DMS114 treated with DMSO at 0.1 percent for 48 hours (cell line): Measurements from ENCODE around the gene TCF4.

Experiments used
- DNase-seq: peaks from one replicate; lab custom pipeline; 2025; ENCODE audit not compliant: unreplicated experiment; lab: John Stamatoyannopoulos, UW

TCF4 gene

DNA sequence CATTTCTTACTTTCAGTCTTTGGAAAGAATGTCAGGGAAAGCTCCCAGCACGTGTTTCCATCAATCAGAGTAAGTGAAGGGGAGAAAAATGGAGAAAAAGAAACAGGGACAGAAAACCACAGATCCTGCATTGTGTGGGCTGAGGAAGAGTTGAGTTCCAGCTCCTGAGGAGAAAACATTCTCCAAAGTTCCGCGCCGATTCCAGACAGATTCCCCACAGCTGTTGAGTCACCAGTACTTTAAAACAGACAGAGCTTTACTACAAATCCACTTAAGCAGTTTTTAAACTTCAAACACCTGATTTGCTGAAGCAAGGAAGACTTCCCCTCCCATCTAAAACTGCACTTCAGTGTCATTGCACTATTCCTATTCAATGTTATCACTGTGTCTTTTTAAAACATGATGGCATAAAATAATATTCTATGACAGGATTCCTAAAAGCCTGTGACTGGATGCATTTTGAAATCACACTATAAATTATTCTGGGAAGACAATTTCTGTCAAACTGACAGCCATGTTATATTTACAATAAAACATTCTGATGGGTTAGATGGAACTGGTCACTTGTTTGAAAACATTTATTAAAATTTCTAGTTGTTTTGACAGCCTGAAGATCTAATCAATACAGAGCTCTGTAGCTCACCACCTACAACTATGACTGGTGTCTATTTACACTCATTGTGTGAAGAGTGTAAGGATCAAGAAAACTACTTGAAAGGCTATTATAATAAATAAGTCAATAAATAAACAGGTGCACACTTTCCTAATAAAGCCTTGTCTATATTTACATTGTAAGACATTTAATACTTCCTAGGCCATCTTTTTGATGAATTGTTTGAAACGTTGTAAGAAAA is 40.9 kb downstream of the TCF4 start:
- no peak for DNase-seq

DNA sequence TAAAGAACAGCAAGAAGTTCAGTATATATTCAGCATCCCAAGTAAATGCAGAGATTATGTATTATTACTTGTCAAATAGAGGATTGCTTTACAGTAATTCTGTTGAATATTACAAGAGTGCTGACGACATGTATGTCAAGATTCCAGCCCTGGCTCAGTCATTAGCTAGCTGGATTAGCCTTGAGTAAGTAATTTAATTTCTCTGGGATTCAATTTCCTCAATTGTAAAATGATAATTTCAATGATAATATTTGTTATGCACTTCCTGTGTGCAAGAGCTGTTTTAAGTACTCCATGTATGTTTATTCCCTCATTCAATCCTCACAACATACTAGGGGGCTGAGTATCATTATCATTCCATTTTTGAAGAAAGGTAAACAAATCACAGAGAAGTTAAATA is 44.0 kb downstream of the TCF4 start:
- no peak for DNase-seq

GRCh38 chr18:55543130-55543704 is 44.8 kb downstream of the TCF4 start:
- no peak for DNase-seq

DNA sequence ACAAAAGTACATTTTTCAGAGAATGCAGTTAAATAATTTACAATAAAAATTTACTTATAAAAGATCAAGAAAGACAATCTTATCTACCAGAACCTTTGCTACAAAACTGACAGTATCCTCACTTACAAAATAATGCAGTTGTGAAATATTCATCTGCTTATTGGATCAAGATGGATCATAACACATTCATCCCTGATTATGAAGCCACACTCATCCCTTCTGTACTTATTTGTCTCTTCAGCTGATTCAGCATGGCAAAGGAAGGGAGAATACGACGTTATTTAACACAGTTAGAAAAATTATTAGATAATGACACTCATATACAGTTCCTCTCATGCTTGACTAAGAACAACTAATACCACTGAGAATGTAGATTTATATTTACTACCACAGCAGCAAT is 46.4 kb downstream of the TCF4 start:
- no peak for DNase-seq

DNA sequence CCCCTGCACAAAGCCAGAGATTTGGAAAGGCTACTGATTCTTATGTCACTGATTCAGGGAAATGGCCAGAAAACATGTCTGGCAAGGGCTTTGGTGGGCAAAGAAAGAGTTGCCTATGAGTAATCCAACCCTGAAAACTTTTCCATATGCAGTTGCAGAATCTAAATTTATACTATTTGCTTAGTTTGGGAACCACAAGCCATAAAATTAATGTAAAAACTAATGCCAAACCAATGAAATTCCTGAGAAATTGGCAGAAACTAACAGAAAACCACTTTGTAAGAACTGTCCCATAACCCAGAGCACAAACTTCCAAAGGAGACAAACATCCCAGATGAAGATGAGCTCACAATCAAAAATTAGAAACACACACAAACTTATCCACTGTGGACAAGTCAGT is 48.8 kb downstream of the TCF4 start:
- no peak for DNase-seq

- DNase-seq = no peak
These were observed 53.0 kb downstream of the TCF4 start for GRCh38 chr18:55534996-55535395.

GRCh38 chr18:55534547-55534946 is 53.4 kb downstream of the TCF4 start:
- DNase-seq = no peak

- no peak for DNase-seq
These were observed 57.8 kb downstream of the TCF4 start for GRCh38 chr18:55530166-55530565.

GRCh38 chr18:55529581-55529980 is 58.4 kb downstream of the TCF4 start:
- no peak for DNase-seq

DNA sequence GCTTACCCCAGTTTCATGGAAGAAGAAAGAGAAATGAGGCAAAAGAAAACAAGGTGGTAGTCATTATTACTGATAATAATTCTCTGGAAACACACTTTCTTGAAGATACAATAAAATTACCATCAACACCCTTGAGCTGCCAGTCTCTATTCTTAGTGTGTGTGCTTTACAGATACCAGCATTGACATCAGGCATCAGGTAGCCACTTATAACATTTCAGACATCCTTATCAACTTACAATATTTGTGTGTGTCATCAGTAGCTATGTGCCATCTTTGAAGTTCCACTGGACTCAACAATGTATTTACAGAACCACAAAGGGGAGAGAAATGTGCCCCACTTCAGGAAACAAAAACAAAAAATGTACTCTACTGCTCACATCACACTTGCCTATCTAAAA is 62.1 kb downstream of the TCF4 start:
- DNase-seq = no peak

DNA sequence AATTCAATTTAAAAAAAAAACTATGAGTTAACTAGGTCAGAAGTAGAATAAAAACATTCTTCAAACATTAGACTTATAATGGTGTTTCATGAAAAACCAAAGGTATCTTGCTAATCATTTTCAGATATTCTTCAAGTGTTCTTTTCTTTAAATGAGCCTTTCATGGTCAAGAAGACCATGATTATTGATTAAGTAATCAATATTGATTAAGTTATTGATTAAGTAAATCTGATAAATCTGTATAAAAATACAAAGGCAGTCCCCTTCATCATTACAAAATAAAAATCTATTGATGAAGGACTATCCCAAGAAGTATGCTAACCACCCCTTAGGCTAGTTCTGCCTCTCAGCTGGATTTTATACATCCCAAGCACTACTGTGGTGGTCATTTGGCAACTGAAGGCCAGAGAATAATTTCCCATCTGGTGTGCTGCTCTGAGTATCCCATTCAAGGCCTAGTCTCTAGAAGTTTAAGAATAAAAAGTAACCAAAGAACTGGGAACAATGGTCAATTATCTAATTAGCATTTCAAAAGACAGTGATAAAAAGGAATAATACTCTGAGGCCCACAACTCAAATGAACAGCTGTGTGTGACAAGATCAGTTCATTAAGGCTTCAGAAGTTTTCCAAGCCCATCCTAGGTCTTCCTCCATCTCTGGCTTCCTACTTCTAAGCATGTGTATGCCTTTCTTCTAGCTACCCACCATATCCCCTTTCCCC is 63.5 kb downstream of the TCF4 start:
- no peak for DNase-seq

- no peak for DNase-seq
These were observed 65.0 kb downstream of the TCF4 start for GRCh38 chr18:55523001-55523400.

GRCh38 chr18:55522011-55522410 is 66.0 kb downstream of the TCF4 start:
- DNase-seq = no peak

DNA sequence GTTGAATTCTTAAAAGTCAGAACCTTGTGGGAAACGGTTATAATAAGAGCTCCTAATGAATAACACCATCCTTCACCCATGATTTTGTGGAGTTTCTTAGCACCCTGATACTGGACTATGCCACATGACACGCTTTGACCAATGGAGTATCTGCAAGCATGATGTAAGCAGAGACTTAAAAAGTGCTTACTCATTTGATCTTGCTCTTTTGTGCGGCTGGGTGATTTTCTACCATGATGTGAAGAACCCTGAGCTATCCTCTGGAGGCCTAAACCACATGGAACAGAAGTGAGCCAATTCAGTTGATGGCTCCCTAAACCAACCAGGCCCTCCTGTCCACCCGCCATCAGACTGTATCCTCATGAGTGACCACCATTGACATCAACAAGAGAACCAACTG is 70.9 kb downstream of the TCF4 start:
- no peak for DNase-seq

- no peak for DNase-seq
These were observed 71.9 kb downstream of the TCF4 start for GRCh38 chr18:55515941-55516710.

DNA sequence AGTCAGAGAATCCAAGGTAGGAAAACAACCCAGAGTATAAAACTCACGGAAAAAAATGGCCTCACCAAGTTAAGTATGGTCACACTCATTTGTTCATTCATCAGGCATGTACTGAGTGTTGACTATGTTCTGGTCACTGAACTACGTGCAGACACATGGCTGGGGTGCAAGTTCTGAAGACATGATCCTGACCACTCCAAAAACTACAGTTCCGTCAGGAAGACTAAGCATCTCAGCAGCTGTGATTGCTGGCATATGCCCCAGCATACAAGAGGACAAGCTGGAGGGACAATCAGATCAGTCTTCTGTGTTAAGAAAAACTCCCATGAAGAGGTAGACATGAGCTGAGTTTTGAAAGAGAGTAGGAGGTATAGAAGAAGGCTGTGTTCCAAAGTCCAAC is 72.8 kb downstream of the TCF4 start:
- no peak for DNase-seq

DNA sequence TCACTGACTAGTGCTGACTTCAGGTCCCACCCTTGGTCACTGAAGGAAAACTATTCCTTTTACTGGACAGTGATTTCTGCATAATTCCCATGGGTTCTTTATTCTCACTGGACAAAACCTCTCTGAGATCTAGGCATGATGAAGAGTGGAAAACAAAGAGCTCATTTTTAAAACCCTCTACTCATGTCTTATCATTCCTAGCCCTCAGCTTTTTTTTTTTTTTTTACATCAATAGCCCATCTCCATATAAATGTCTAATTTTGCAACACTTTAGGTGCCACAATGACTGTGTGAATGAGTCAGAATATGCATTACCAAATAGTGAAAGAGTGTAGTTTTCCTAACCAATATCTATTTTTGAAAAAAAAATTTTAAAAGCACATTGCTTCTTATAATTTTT is 74.8 kb downstream of the TCF4 start:
- no peak for DNase-seq

DNA sequence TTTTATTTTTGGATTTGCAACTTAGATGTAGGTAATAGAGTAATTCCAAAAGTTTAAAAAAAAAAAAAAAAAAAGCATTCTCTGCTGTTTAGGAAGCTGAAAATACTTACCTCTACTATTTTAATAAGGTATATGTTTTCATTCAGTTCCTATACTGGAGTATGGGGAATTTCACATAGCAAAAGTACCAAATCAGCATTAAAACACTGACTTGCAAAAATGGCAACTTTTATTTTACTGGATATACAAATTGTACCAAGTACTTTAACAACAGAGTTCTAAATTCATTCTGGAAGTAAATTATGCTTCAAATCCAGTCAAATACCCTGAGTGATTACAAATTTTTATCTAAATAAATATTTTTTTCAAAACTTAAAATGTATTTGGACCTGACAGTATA is 76.7 kb downstream of the TCF4 start:
- no peak for DNase-seq

DNA sequence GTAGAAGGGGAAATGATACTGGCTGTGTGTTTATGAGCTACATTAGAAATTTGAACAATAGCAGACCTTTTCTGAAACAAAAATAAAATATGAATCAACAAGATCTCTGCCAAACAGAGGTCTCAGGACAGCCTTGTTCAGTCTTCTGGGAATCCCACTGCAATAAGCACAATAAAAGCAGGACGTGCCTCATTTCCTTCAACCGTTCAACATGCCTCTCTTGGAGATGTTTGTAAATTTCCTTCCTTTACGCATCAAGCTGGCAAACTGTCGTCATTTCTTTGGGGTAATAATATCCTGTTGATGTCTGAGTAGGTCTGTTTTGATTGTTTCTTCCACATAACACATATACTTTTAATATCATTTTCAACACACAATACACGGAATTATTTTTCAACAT is 77.2 kb downstream of the TCF4 start:
- no peak for DNase-seq

GRCh38 chr18:55509631-55510324 is 78.2 kb downstream of the TCF4 start:
- no peak for DNase-seq

DNA sequence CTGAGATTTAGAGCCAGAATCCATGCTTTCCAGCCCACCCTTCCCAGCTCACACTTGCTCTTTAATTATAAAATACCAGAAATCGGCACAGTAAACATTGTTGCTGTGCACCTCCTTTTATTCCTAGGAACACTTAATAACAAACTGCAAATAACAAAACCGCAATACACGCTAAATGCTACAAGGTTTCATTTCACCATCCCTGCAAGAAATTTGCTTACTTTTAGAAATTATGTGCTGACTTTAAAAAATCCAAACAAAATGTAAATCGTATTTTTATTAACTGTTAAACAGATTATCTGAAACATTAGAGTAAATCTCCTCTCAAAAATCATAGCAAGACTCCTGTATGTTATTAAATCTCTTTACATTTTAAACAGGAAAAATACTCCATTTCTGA is 79.3 kb downstream of the TCF4 start:
- no peak for DNase-seq
